Measurements from ENCODE around the gene TUBA4A.

Gene TUBA4A

DNA sequence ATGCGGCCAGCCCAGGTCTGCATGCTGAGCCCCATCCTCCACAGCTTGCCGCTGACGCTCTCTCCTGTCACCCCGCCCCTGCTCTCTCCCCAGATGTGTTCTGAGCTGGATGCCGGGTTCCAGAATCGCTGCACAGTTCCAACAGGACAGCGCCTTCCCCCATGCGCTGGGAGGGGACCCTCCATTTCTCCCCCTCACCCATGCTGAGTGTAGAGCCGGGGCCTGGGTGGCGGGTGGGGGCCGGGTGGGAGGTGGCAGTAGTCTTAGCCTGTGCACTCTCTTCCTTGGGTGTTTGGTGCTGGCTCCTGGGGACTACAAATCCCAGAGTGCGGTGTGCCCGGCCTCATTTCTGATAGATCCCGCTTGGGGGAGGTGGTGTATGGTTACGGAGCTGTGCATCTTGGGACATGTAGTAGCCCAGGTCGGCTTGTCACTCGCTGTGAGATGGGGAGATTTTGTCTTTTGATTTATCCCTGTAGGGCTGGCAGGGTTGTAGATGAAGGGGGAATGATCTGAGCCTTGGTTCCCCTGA, 32.2 kb upstream of the TUBA4A start:
- peaks cover 0 to 59% (median 31%) of the 10 kb centered on the region in 4 donors for H3K4me1 ChIP-seq
- TF ChIP-seq, protein P1, sequence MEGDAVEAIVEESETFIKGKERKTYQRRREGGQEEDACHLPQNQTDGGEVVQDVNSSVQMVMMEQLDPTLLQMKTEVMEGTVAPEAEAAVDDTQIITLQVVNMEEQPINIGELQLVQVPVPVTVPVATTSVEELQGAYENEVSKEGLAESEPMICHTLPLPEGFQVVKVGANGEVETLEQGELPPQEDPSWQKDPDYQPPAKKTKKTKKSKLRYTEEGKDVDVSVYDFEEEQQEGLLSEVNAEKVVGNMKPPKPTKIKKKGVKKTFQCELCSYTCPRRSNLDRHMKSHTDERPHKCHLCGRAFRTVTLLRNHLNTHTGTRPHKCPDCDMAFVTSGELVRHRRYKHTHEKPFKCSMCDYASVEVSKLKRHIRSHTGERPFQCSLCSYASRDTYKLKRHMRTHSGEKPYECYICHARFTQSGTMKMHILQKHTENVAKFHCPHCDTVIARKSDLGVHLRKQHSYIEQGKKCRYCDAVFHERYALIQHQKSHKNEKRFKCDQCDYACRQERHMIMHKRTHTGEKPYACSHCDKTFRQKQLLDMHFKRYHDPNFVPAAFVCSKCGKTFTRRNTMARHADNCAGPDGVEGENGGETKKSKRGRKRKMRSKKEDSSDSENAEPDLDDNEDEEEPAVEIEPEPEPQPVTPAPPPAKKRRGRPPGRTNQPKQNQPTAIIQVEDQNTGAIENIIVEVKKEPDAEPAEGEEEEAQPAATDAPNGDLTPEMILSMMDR (IDR thresholded peaks at IDR 0.05) = no peak
- H3K27ac ChIP-seq = peak overlapping the region; percentile 54 to 67
- no peak overlapping the region for H3K4me3 ChIP-seq
- no peaks in the 10 kb centered on the region for H3K27me3 ChIP-seq
- intact Hi-C loops (cut with DNase I; ENCODE audit: low total_unique reads) = no loop called here
- peaks cover 39 to 59% (median 53%) of the 10 kb centered on the region in 3 donors for H3K36me3 ChIP-seq
- no peak for DNase-seq
- H3K9me3 ChIP-seq = no peaks in the 10 kb centered on the region

DNA sequence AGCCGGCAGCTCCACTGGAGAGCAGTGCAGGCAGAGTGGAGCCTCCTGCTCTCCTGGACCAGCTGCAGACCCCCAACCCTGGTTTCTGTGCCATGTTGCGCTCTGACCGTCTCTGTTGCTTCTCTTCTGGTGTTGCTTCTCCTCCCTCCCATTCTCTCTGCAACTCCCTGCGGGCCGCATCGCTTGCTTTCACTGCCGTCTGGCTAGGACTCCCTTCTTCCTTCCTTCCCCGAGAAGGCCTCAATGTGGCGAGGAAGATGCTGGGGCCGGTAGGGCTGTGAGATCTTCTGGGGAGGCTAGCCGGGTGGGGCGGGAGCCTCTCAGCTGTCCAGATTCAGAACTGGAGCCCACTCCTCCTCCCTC, 31.6 kb upstream of the TUBA4A start:
- TF ChIP-seq, protein P1 (IDR thresholded peaks at IDR 0.05) = no peak
- DNase-seq = no peak
- Histone ChIP-seq H3K9me3 (no peaks in the 10 kb centered on the region), H3K4me1 (peaks cover 0 to 64% (median 36%) of the 10 kb centered on the region in 4 donors), H3K36me3 (peaks cover 40 to 65% (median 59%) of the 10 kb centered on the region in 3 donors), H3K27ac (peak overlapping the region; percentile 54 to 67), H3K27me3 (no peaks in the 10 kb centered on the region), H3K4me3 (no peak overlapping the region)
- intact Hi-C loops (cut with DNase I; ENCODE audit: low total_unique reads) = no loop called here

DNA sequence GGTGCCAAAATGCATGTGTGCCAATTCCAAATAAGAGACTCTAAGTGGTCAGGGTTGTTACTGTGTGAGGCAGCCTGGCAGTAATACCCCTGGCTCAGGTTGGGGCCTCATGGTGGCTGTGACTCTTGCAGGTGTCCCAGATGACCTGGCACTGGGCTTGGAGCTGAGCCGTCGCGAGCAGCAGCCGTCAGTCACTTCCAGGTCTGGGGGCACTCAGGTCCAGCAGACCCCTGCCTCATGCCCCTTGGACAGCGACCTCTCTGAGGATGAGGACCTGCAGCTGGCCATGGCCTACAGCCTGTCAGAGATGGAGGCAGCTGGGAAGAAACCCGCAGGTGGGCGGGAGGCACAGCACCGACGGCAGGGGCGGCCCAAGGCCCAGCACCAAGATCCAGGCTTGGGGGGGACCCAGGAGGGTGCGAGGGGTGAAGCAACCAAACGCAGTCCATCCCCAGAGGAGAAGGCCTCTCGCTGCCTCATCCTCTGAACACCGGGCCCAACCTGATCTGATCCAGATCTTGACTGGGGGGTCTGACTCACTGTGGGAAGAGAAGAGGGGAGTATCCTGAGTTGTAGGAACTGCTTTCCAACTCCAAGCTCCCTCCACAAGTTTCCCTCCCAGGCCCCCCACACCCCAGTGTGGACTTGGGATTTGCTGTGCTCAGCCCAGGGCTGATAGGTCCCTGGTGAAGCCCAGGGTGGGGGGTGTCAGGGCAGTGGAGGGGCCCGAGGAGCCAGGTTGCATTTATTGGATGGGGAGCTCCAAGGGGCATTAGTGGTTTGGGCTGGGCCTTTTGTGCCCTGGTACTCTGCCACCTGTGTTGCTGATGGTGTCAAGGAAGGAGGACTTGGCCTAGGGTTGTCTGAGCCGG, 31.0 kb upstream of the TUBA4A start:
- Histone ChIP-seq H3K36me3 (peaks cover 40 to 65% (median 59%) of the 10 kb centered on the region in 3 donors), H3K4me3 (no peak overlapping the region), H3K27me3 (no peaks in the 10 kb centered on the region), H3K27ac (peak overlapping the region; percentile 54 to 67), H3K4me1 (peaks cover 0 to 64% (median 38%) of the 10 kb centered on the region in 4 donors), H3K9me3 (no peaks in the 10 kb centered on the region)
- intact Hi-C loops (cut with DNase I; ENCODE audit: low total_unique reads) = no loop called here
- DNase-seq = no peak
- TF ChIP-seq, protein P1 (IDR thresholded peaks at IDR 0.05) = no peak

DNA sequence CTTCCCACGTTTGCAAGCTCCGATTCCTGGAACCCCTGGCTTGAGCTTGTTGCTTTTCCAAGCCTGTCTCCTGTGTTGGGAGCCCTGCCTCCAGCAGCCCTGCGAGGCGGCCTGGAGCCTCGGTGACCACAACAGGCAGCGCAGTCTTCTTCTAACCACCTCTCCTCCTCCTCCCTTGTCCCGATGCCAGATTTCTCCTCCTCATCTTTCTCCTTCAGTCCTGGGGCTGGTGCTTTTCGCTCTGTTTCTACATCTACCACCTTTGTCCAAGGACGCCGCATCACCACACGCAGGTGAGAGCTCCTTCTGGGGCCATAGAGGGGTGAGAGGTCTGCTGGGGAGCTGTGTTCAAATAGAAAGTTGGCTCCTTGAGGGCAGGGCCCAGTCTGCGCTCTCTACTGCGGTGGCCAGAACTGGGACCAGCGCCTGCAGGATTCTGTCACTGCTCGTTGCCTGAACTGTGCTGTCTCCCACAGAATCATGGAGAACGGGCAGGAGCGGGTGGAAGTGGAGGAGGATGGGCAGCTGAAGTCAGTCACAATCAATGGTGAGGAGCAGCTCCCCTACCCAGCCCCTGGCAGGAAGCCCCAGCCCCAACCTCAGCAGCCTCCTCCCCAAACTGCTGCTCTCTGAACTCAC, 29.3 kb upstream of the TUBA4A start:
- DNase-seq = no peak
- intact Hi-C loops (cut with DNase I; ENCODE audit: low total_unique reads) = no loop called here
- TF ChIP-seq, protein P1 (IDR thresholded peaks at IDR 0.05) = no peak
- peak overlapping the region in 1 of 2 donors; percentile 11 for H3K27ac ChIP-seq
- H3K4me3 ChIP-seq = no peak overlapping the region
- H3K27me3 ChIP-seq = no peaks in the 10 kb centered on the region
- peaks cover 0 to 61% (median 38%) of the 10 kb centered on the region in 4 donors for H3K4me1 ChIP-seq
- H3K9me3 ChIP-seq = no peaks in the 10 kb centered on the region
- peaks cover 40 to 65% (median 59%) of the 10 kb centered on the region in 3 donors for H3K36me3 ChIP-seq

DNA sequence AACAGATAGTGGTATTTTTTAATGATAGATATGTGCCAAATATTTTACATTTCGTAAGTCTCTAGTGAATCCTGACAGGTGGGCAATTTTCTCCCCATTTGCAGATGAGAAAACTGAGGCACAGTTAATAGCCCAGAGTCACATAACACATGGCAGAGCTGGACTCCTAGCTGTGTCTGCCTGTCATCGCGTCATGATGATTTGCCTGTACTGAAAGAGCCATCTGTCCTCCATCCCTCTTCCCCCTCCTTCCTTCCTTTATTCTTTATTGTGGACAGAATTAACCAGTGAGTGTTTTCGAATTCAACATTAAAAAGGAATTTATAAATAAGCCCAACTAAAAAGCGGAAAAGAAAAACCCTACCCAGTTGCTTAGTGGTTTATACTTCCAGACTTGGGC, 28.7 kb upstream of the TUBA4A start:
- no peak for DNase-seq
- TF ChIP-seq, protein P1 (IDR thresholded peaks at IDR 0.05) = no peak
- Histone ChIP-seq H3K4me3 (no peak overlapping the region), H3K36me3 (peaks cover 40 to 65% (median 59%) of the 10 kb centered on the region in 3 donors), H3K27me3 (no peaks in the 10 kb centered on the region), H3K27ac (no peak overlapping the region), H3K4me1 (peaks cover 0 to 68% (median 43%) of the 10 kb centered on the region in 4 donors), H3K9me3 (no peaks in the 10 kb centered on the region)
- intact Hi-C loops (cut with DNase I; ENCODE audit: low total_unique reads) = no loop called here
